GM23338 (cell line): ENCODE results near the gene CNGB1. TPM values are rescaled to one million over a fixed set of nuclear protein-coding genes. Genes with fewer than 3 reads are reported as not detected.

Experiments used
- ATAC-seq: fragments of 200-7000 bp; cut with Tn5 transposase; 3 replicates; pipeline ENCODE4 v1.9.1; 2020
- DNase-seq: peaks from one replicate; pipeline ENCODE4 v3.0.0-alpha.2; 2015; ENCODE audit warnings: low spot score
- H2AFZ ChIP-seq: fragments of 200-600 bp; sonication (generic); 2 replicates; pipeline ENCODE4 v1.8.0; 2016; ENCODE audit warnings: antibody characterized with exemption, mild to moderate bottlenecking, moderate library complexity
- H3F3A ChIP-seq: fragments of 200-600 bp; sonication (generic); replicated peaks from 2 replicates; pipeline ENCODE4 v1.8.0; 2017; ENCODE audit warnings: antibody characterized with exemption, mixed run types, low read depth
- H3K27ac ChIP-seq: fragments of 200-600 bp; sonication (generic); 2 replicates; pipeline ENCODE4 v1.6.1; 2016; ENCODE audit warnings: low read depth
- H3K27me3 ChIP-seq: fragments of 200-600 bp; sonication (generic); 2 replicates; pipeline ENCODE4 v1.8.0; 2016; ENCODE audit warnings: mild to moderate bottlenecking, mixed run types, moderate library complexity; ENCODE audit not compliant: insufficient read depth
- H3K36me3 ChIP-seq: fragments of 200-600 bp; sonication (generic); 2 replicates; pipeline ENCODE4 v1.8.0; 2016; ENCODE audit warnings: mild to moderate bottlenecking; ENCODE audit not compliant: insufficient read depth
- H3K4me1 ChIP-seq: fragments of 200-600 bp; sonication (generic); 2 replicates; pipeline ENCODE4 v1.8.0; 2016; ENCODE audit warnings: mild to moderate bottlenecking, moderate library complexity; ENCODE audit not compliant: insufficient read depth
- H3K4me2 ChIP-seq: fragments of 200-600 bp; sonication (generic); 2 replicates; pipeline ENCODE4 v1.7.1; 2017; ENCODE audit warnings: mixed run types
- H3K4me3 ChIP-seq: fragments of 200-600 bp; sonication (generic); 2 replicates; pipeline ENCODE4 v1.6.1; 2016; ENCODE audit warnings: mixed run types
- H3K79me2 ChIP-seq: fragments of 200-600 bp; sonication (generic); replicated peaks from 2 replicates; pipeline ENCODE4 v1.8.0; 2017; ENCODE audit warnings: mild to moderate bottlenecking; ENCODE audit not compliant: insufficient read depth
- H3K9me2 ChIP-seq: fragments of 200-600 bp; sonication (generic); 2 replicates; pipeline ENCODE4 v1.8.0; 2017; ENCODE audit not compliant: insufficient read depth
- H4K20me1 ChIP-seq: fragments of 200-600 bp; sonication (generic); replicated peaks from 2 replicates; pipeline ENCODE4 v1.8.0; 2017; ENCODE audit warnings: mild to moderate bottlenecking; ENCODE audit not compliant: insufficient read depth
- H3K27ac Mint-ChIP-seq: 2 replicates; pipeline ENCODE4 v1.8.0; 2020; ENCODE audit warnings: inconsistent platforms, mild to moderate bottlenecking, moderate library complexity, mixed read lengths
- H3K27me3 Mint-ChIP-seq: 3 replicates; pipeline ENCODE4 v1.8.0; 2022; ENCODE audit warnings: low read depth, mild to moderate bottlenecking, moderate library complexity, mixed read lengths, inconsistent platforms; ENCODE audit not compliant: insufficient read depth, poor library complexity
- H3K36me3 Mint-ChIP-seq: 3 replicates; pipeline ENCODE4 v1.8.0; 2021; ENCODE audit warnings: low read depth, mild to moderate bottlenecking, inconsistent platforms, moderate library complexity, mixed read lengths
- H3K4me1 Mint-ChIP-seq: 3 replicates; pipeline ENCODE4 v1.8.0; 2020; ENCODE audit warnings: mild to moderate bottlenecking, inconsistent platforms, mixed read lengths
- H3K4me3 Mint-ChIP-seq: 3 replicates; pipeline ENCODE4 v1.8.0; 2021; ENCODE audit warnings: moderate library complexity, mild to moderate bottlenecking, inconsistent platforms, mixed read lengths
- H3K9me3 Mint-ChIP-seq: 3 replicates; pipeline ENCODE4 v1.8.0; 2020; ENCODE audit warnings: moderate library complexity, mild to moderate bottlenecking, inconsistent platforms, mixed read lengths
- CREB1 ChIP-seq: fragments of 250-450 bp; sonication (Bioruptor Pico); IDR thresholded peaks from 2 replicates; pipeline ENCODE4 v1.5.0; 2020; ENCODE audit warnings: low read depth, mild to moderate bottlenecking, moderate library complexity
- ETS1 ChIP-seq: IDR thresholded peaks from 2 replicates; pipeline ENCODE4 v1.6.1; 2016; ENCODE audit warnings: antibody characterized with exemption
- EZH2phosphoT487 ChIP-seq: fragments of 200-600 bp; sonication (generic); IDR thresholded peaks from one replicate; pipeline ENCODE4 v1.8.1; 2018; ENCODE audit warnings: antibody characterized with exemption; ENCODE audit not compliant: unreplicated experiment
- JUNB ChIP-seq: IDR thresholded peaks from one replicate; pipeline ENCODE4 v1.6.1; 2016; ENCODE audit warnings: antibody characterized with exemption; ENCODE audit not compliant: unreplicated experiment
- NANOG ChIP-seq: IDR thresholded peaks from 2 replicates; pipeline ENCODE4 v1.6.1; 2016; ENCODE audit warnings: antibody characterized with exemption, borderline replicate concordance
- POLR2AphosphoS5 ChIP-seq: IDR thresholded peaks from 2 replicates; pipeline ENCODE4 v1.6.1; 2016; ENCODE audit warnings: antibody characterized with exemption, low read depth
- REST ChIP-seq: IDR thresholded peaks from one replicate; pipeline ENCODE4 v1.6.1; 2018; ENCODE audit warnings: antibody characterized with exemption; ENCODE audit not compliant: unreplicated experiment
- STAT1 ChIP-seq: IDR thresholded peaks from one replicate; pipeline ENCODE4 v1.6.1; 2016; ENCODE audit warnings: antibody characterized with exemption; ENCODE audit not compliant: unreplicated experiment
- ZNF331 ChIP-seq: fragments of 250-450 bp; sonication (Bioruptor Pico); IDR thresholded peaks from 2 replicates; pipeline ENCODE4 v1.5.0; 2020; ENCODE audit warnings: low read depth, mild to moderate bottlenecking, moderate library complexity
- polyA plus RNA-seq: library from polyadenylated mRNA; unstranded; fragments of >200 nt; fragmentation: Nextera tagmentation; extraction: Ambion mirVana; gene quantifications from 2 replicates; pipeline ENCODE4 v1.2.1, GENCODE V29; 2016
- total RNA-seq: library from RNA; depleted of rRNA; stranded (reverse); fragments of >200 nt; shearing (Covaris generic); gene quantifications from 2 replicates; pipeline ENCODE4 v1.2.3, GENCODE V29; 2014
- TF ChIP-seq, protein P1 (sequence below), 2 experiments: fragments of 200-600 bp in 1 of 2; sonication (generic) in 1 of 2; conservative IDR thresholded peaks; 2 replicates each; pipeline versions ENCODE4 v1.5.1 to v1.6.1; 2016 to 2017; ENCODE audit warnings: antibody characterized with exemption in 2 of 2, low read depth in 2 of 2, mild to moderate bottlenecking in 2 of 2, moderate library complexity in 1 of 2

Gene CNGB1
- total and polyA plus RNA-seq, 2 experiments from 2014 or later, result not detected

DNA sequence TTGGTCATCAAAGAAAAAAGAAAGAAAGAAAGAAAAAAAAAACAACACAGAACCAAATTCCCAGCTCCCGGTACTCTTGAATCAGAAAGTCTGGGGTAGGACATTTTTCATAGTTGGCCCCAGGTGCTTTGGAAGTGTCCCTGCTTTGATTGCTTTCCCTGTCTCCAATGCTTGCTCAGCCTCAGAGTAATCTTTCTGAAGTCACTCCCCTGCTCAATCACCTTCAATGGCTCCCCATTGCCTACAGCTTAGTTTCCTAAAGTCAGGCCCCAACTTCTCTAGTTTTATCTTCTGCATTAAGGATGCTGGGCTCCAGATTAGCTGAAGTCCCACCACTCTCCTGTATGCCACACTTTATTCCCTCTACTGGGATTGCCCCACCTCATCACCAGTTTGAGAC, 17.1 kb downstream of the CNGB1 start (continued):
- TF ChIP-seq, protein P1, sequence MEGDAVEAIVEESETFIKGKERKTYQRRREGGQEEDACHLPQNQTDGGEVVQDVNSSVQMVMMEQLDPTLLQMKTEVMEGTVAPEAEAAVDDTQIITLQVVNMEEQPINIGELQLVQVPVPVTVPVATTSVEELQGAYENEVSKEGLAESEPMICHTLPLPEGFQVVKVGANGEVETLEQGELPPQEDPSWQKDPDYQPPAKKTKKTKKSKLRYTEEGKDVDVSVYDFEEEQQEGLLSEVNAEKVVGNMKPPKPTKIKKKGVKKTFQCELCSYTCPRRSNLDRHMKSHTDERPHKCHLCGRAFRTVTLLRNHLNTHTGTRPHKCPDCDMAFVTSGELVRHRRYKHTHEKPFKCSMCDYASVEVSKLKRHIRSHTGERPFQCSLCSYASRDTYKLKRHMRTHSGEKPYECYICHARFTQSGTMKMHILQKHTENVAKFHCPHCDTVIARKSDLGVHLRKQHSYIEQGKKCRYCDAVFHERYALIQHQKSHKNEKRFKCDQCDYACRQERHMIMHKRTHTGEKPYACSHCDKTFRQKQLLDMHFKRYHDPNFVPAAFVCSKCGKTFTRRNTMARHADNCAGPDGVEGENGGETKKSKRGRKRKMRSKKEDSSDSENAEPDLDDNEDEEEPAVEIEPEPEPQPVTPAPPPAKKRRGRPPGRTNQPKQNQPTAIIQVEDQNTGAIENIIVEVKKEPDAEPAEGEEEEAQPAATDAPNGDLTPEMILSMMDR (conservative IDR thresholded peaks at IDR 0.05; ENCODE audit: low read depth in 2 of 2), result no peak
- TF ChIP-seq NANOG (no peak), JUNB (no peak), EZH2phosphoT487 (no peak), CREB1 (CRISPR knock-in tag) (no peak), ZNF331 (CRISPR knock-in tag) (no peak), STAT1 (no peak), ETS1 (no peak)

- H3K27me3 ChIP-seq, result no peaks in the 10 kb centered on the region
- ATAC-seq (no peak), DNase-seq (no peak)
- Mint-ChIP-seq H3K27ac (no peak overlapping the region; the same call in 1 of the 2 replicates), H3K4me3 (no peak overlapping the region), H3K4me1 (peaks cover 11% of the 10 kb centered on the region), H3K9me3 (no peaks in the 10 kb centered on the region), H3K27me3 (peaks cover 15% of the 10 kb centered on the region), H3K36me3 (no peaks in the 10 kb centered on the region)
- no peak overlapping the region for H3K27ac ChIP-seq
- H4K20me1 ChIP-seq, result no peaks in the 10 kb centered on the region
- H3K9me2 ChIP-seq, result no peaks in the 10 kb centered on the region
- H3K4me3 ChIP-seq, result no peak overlapping the region
- H3F3A ChIP-seq, result no peaks in the 10 kb centered on the region
- H3K4me2 ChIP-seq, result no peak overlapping the region
- no peak overlapping the region for H2AFZ ChIP-seq
- no peaks in the 10 kb centered on the region for H3K36me3 ChIP-seq
- H3K4me1 ChIP-seq, result no peaks in the 10 kb centered on the region
- H3K79me2 ChIP-seq, result no peaks in the 10 kb centered on the region
- TF ChIP-seq STAT1 (no peak), REST (no peak), JUNB (no peak), POLR2AphosphoS5 (no peak), ETS1 (no peak)
- TF ChIP-seq, protein P1 (conservative IDR thresholded peaks at IDR 0.05; ENCODE audit: low read depth in 2 of 2), result no peak
Measured at GRCh38 chr16:57952909-57953308, 18.0 kb downstream of the CNGB1 start.
